Activated CD8-positive, alpha-beta memory T cell treated with anti-CD3 and anti-CD28 coated beads, Interleukin-2, amount 10 ng/mL, durations not matched to agents 7 days and 5 days (primary cell): ENCODE data around the gene GSTCD. TPM values are rescaled to one million over a fixed set of nuclear protein-coding genes. Genes with fewer than 3 reads are reported as not detected.
"Not testable (repeated sequence)": the region's sequence is repeated elsewhere in the genome, so short reads cannot be mapped to it uniquely, and the experiment has no call there.

Experiments
- ATAC-seq: fragments of 150-1000 bp; cut with Tn5 transposase; one replicate; pipeline ENCODE4 v1.10.0; 2021; ENCODE audit warnings: moderate library complexity
- CTCF ChIA-PET: fragments of 350-600 bp; sonication (Branson Sonifier 250); formaldehyde crosslinking; loops from one replicate; lab custom pipeline; 2021; ENCODE audit warnings: antibody characterized with exemption; lab: Charles Lee
- DNase-seq: peaks from one replicate; pipeline ENCODE4 v3.0.0-alpha.2; 2020
- H3K27ac Mint-ChIP-seq: one replicate; pipeline ENCODE4 v1.8.0; 2021; ENCODE audit warnings: mild to moderate bottlenecking, mixed read lengths
- H3K27me3 Mint-ChIP-seq: one replicate; pipeline ENCODE4 v1.8.0; 2021; ENCODE audit warnings: mixed read lengths
- H3K36me3 Mint-ChIP-seq: one replicate; pipeline ENCODE4 v1.8.0; 2021; ENCODE audit warnings: mild to moderate bottlenecking, mixed read lengths
- H3K4me1 Mint-ChIP-seq: one replicate; pipeline ENCODE4 v1.8.0; 2021; ENCODE audit warnings: mixed read lengths
- H3K4me3 Mint-ChIP-seq: one replicate; pipeline ENCODE4 v1.8.0; 2021; ENCODE audit warnings: mild to moderate bottlenecking, moderate library complexity, mixed read lengths
- H3K9me3 Mint-ChIP-seq: one replicate; pipeline ENCODE4 v1.8.0; 2022; ENCODE audit warnings: low read depth, mixed read lengths
- total RNA-seq, 2 experiments: library from RNA; stranded (reverse); gene quantifications; one replicate each; pipeline ENCODE4 v1.2.3, GENCODE V29; 2021

Gene GSTCD
- total RNA-seq, 2 experiments from 2014 or later: 14.0 to 14.1 TPM

- peaks cover 16% of the 10 kb centered on the region for H3K9me3 Mint-ChIP-seq
- H3K27me3 Mint-ChIP-seq, DNase-seq, H3K4me1 Mint-ChIP-seq, H3K4me3 Mint-ChIP-seq, ATAC-seq, CTCF ChIA-PET, H3K27ac Mint-ChIP-seq: not testable (repeated sequence)
- H3K36me3 Mint-ChIP-seq: peaks cover 77% of the 10 kb centered on the region
Measured at GRCh38 chr4:105735217-105735616, 26.6 kb downstream of the GSTCD start.

- CTCF ChIA-PET: no interaction called here
- peaks cover 9% of the 10 kb centered on the region for H3K9me3 Mint-ChIP-seq
- DNase-seq (no peak), ATAC-seq (no peak)
- no peaks in the 10 kb centered on the region for H3K4me1 Mint-ChIP-seq
- H3K27ac Mint-ChIP-seq: no peak overlapping the region
- H3K36me3 Mint-ChIP-seq: peaks cover 47% of the 10 kb centered on the region
- no peaks in the 10 kb centered on the region for H3K27me3 Mint-ChIP-seq
- H3K4me3 Mint-ChIP-seq: no peak overlapping the region
Measured at GRCh38 chr4:105741548-105741947, 33.0 kb downstream of the GSTCD start.

- CTCF ChIA-PET: no interaction called here
- DNase-seq (no peak), ATAC-seq (no peak)
- Mint-ChIP-seq H3K4me1 (peaks cover 2% of the 10 kb centered on the region), H3K36me3 (peaks cover 6% of the 10 kb centered on the region), H3K4me3 (no peak overlapping the region), H3K27ac (no peak overlapping the region), H3K9me3 (no peaks in the 10 kb centered on the region), H3K27me3 (no peaks in the 10 kb centered on the region)
Measured at GRCh38 chr4:105748222-105748621, 39.6 kb downstream of the GSTCD start.

GRCh38 chr4:105751718-105752299, 43.2 kb downstream of the GSTCD start:
- CTCF ChIA-PET: no interaction called here
- H3K27ac Mint-ChIP-seq: no peak overlapping the region
- H3K36me3 Mint-ChIP-seq: peaks cover 1% of the 10 kb centered on the region
- no peaks in the 10 kb centered on the region for H3K9me3 Mint-ChIP-seq
- peaks cover 2% of the 10 kb centered on the region for H3K4me1 Mint-ChIP-seq
- no peaks in the 10 kb centered on the region for H3K27me3 Mint-ChIP-seq
- ATAC-seq (no peak), DNase-seq (no peak)
- H3K4me3 Mint-ChIP-seq: no peak overlapping the region

- Mint-ChIP-seq H3K36me3 (peaks cover 1% of the 10 kb centered on the region), H3K4me1 (peaks cover 2% of the 10 kb centered on the region), H3K27me3 (no peaks in the 10 kb centered on the region), H3K9me3 (no peaks in the 10 kb centered on the region), H3K4me3 (no peak overlapping the region), H3K27ac (no peak overlapping the region)
- CTCF ChIA-PET: no interaction called here
- DNase-seq: no peak
- no peak for ATAC-seq
Measured at GRCh38 chr4:105753361-105753760, 44.8 kb downstream of the GSTCD start.

- H3K27ac Mint-ChIP-seq: no peak overlapping the region
Measured at GRCh38 chr4:105755375-105755774, 46.8 kb downstream of the GSTCD start.

GRCh38 chr4:105758958-105759357, 50.4 kb downstream of the GSTCD start:
- Mint-ChIP-seq H3K27me3 (no peaks in the 10 kb centered on the region), H3K4me1 (no peaks in the 10 kb centered on the region), H3K36me3 (no peaks in the 10 kb centered on the region), H3K4me3 (no peak overlapping the region), H3K9me3 (no peaks in the 10 kb centered on the region), H3K27ac (no peak overlapping the region)
- DNase-seq (no peak), ATAC-seq (no peak)
- CTCF ChIA-PET: no interaction called here

More at GRCh38 chr4:105755375-105755774, 46.8 kb downstream of the GSTCD start:
- no peaks in the 10 kb centered on the region for H3K36me3 Mint-ChIP-seq
- no peaks in the 10 kb centered on the region for H3K27me3 Mint-ChIP-seq
- H3K4me3 Mint-ChIP-seq: no peak overlapping the region
- ATAC-seq (no peak), DNase-seq (no peak)
- H3K4me1 Mint-ChIP-seq: peaks cover 2% of the 10 kb centered on the region
- no peaks in the 10 kb centered on the region for H3K9me3 Mint-ChIP-seq
- CTCF ChIA-PET: no interaction called here

- Mint-ChIP-seq H3K4me1 (peaks cover 2% of the 10 kb centered on the region), H3K36me3 (peaks cover 12% of the 10 kb centered on the region), H3K27me3 (no peaks in the 10 kb centered on the region), H3K4me3 (no peak overlapping the region), H3K27ac (no peak overlapping the region), H3K9me3 (peaks cover 3% of the 10 kb centered on the region)
- no peak for ATAC-seq
- DNase-seq: no peak
- CTCF ChIA-PET: no interaction called here
Measured at GRCh38 chr4:105765690-105766407, 57.3 kb downstream of the GSTCD start.

- Mint-ChIP-seq H3K27me3 (no peaks in the 10 kb centered on the region), H3K9me3 (peaks cover 5% of the 10 kb centered on the region), H3K4me3 (no peak overlapping the region), H3K27ac (no peak overlapping the region), H3K4me1 (peaks cover 2% of the 10 kb centered on the region), H3K36me3 (peaks cover 19% of the 10 kb centered on the region)
- no peak for DNase-seq
- CTCF ChIA-PET: no interaction called here
- no peak for ATAC-seq
Measured at GRCh38 chr4:105767579-105767978, 59.0 kb downstream of the GSTCD start.

- ATAC-seq, H3K27me3 Mint-ChIP-seq, H3K27ac Mint-ChIP-seq, H3K9me3 Mint-ChIP-seq, H3K4me1 Mint-ChIP-seq, CTCF ChIA-PET, H3K4me3 Mint-ChIP-seq, DNase-seq: not testable (repeated sequence)
- peaks cover 24% of the 10 kb centered on the region for H3K36me3 Mint-ChIP-seq
Measured at GRCh38 chr4:105770524-105770923, 61.9 kb downstream of the GSTCD start.

GRCh38 chr4:105772065-105772464, 63.5 kb downstream of the GSTCD start:
- H3K4me1 Mint-ChIP-seq, ATAC-seq, CTCF ChIA-PET, H3K27me3 Mint-ChIP-seq, H3K27ac Mint-ChIP-seq, DNase-seq, H3K9me3 Mint-ChIP-seq, H3K4me3 Mint-ChIP-seq: not testable (repeated sequence)
- peaks cover 22% of the 10 kb centered on the region for H3K36me3 Mint-ChIP-seq

GRCh38 chr4:105775760-105776415, 67.3 kb downstream of the GSTCD start:
- H3K27ac Mint-ChIP-seq, H3K9me3 Mint-ChIP-seq, H3K4me3 Mint-ChIP-seq, CTCF ChIA-PET, H3K27me3 Mint-ChIP-seq, H3K4me1 Mint-ChIP-seq, ATAC-seq, DNase-seq: not testable (repeated sequence)
- peaks cover 13% of the 10 kb centered on the region for H3K36me3 Mint-ChIP-seq

GRCh38 chr4:105780176-105780575, 71.6 kb downstream of the GSTCD start:
- ATAC-seq: no peak
- H3K36me3 Mint-ChIP-seq: peaks cover 4% of the 10 kb centered on the region
- H3K4me3 Mint-ChIP-seq: no peak overlapping the region
- no peaks in the 10 kb centered on the region for H3K9me3 Mint-ChIP-seq
- DNase-seq: no peak
- H3K27me3 Mint-ChIP-seq: no peaks in the 10 kb centered on the region
- no peak overlapping the region for H3K27ac Mint-ChIP-seq
- H3K4me1 Mint-ChIP-seq: peaks cover 2% of the 10 kb centered on the region
- CTCF ChIA-PET: no interaction called here

- CTCF ChIA-PET: no interaction called here
- no peak for DNase-seq
- Mint-ChIP-seq H3K27me3 (no peaks in the 10 kb centered on the region), H3K4me1 (peaks cover 2% of the 10 kb centered on the region), H3K36me3 (peaks cover 4% of the 10 kb centered on the region), H3K27ac (no peak overlapping the region), H3K4me3 (no peak overlapping the region), H3K9me3 (no peaks in the 10 kb centered on the region)
- ATAC-seq: no peak
Measured at GRCh38 chr4:105784761-105785160, 76.2 kb downstream of the GSTCD start.
